Superior temporal gyrus (tissue), 1 donor: ENCODE data around the gene BCL10.

Experiments used
- DNase-seq: peaks from one replicate; pipeline ENCODE4 v3.0.0-alpha.2; 2016; ENCODE audit errors: extremely low spot score

The BCL10 gene

GRCh38 chr1:85276215-85276977, at the start of gene BCL10:
TSS of gene BCL10 (minus strand) at chr1:85276632. CDS start at chr1:85276352, 280 bp downstream.
- peak; percentile 97 for DNase-seq

- no peak for DNase-seq
Observed at GRCh38 chr1:85325920-85326319, 49.5 kb upstream of the BCL10 start.

- no peak for DNase-seq
Observed at GRCh38 chr1:85323770-85324169, 47.3 kb upstream of the BCL10 start.

GRCh38 chr1:85322655-85323054, 46.2 kb upstream of the BCL10 start:
- DNase-seq: no peak

- no peak for DNase-seq
Observed at GRCh38 chr1:85321237-85321964, 45.0 kb upstream of the BCL10 start.

- DNase-seq: no peak
Observed at GRCh38 chr1:85320371-85321131, 44.1 kb upstream of the BCL10 start.

GRCh38 chr1:85319931-85320330, 43.5 kb upstream of the BCL10 start:
- DNase-seq: no peak

GRCh38 chr1:85319491-85319890, 43.1 kb upstream of the BCL10 start:
- DNase-seq: no peak

GRCh38 chr1:85318217-85318616, 41.8 kb upstream of the BCL10 start:
- DNase-seq: no peak

- DNase-seq: no peak
Observed at GRCh38 chr1:85317560-85317959, 41.1 kb upstream of the BCL10 start.

GRCh38 chr1:85316321-85316720, 39.9 kb upstream of the BCL10 start:
- DNase-seq: no peak

- no peak for DNase-seq
Observed at GRCh38 chr1:85315789-85316188, 39.4 kb upstream of the BCL10 start.

GRCh38 chr1:85314726-85315125, 38.3 kb upstream of the BCL10 start:
- DNase-seq: no peak

- no peak for DNase-seq
Observed at GRCh38 chr1:85313888-85314696, 37.7 kb upstream of the BCL10 start.

- no peak for DNase-seq
Observed at GRCh38 chr1:85311818-85312217, 35.4 kb upstream of the BCL10 start.

GRCh38 chr1:85308833-85309350, 32.5 kb upstream of the BCL10 start:
- no peak for DNase-seq

GRCh38 chr1:85307987-85308832, 31.8 kb upstream of the BCL10 start:
- DNase-seq: peak; percentile 89

GRCh38 chr1:85306236-85306635, 29.8 kb upstream of the BCL10 start:
- DNase-seq: no peak

GRCh38 chr1:85303440-85304162, 27.2 kb upstream of the BCL10 start:
- no peak for DNase-seq

GRCh38 chr1:85300140-85300539, 23.7 kb upstream of the BCL10 start:
- DNase-seq: no peak
